Frontal cortex (tissue), 4 donors: ENCODE measurements around the gene NEFH. TPM values are rescaled to one million over a fixed set of nuclear protein-coding genes. Genes with fewer than 3 reads are reported as not detected.

Experiments
- DNase-seq, 2 donors: peaks; one replicate each; pipeline ENCODE4 v3.0.0; 2012; ENCODE audit warnings: low spot score in 2 of 2
- FAIRE-seq: peaks from 2 replicates; lab custom pipeline; 2012; peaks lifted over from hg19 to GRCh38; lab: Jason Lieb, UNC
- total RNA-seq: library from RNA; depleted of rRNA; stranded (reverse); fragments of >200 nt; gene quantifications from one replicate; pipeline ENCODE4 v1.2.3, GENCODE V29; 2014
- donor health status: control.
- donor health status: control.
- donor health status: control.

Gene NEFH
- total RNA-seq, 1 donor from 2014 or later = 0.41 TPM

GRCh38 chr22:29530716-29531115 is 50.7 kb downstream of the NEFH start:
- DNase-seq = no peak

GRCh38 chr22:29531419-29531818 is 51.4 kb downstream of the NEFH start:
- FAIRE-seq (no peak), DNase-seq (no peak)

More at GRCh38 chr22:29530716-29531115, 50.7 kb downstream of the NEFH start:
- FAIRE-seq = no peak

- DNase-seq = no peak
- no peak for FAIRE-seq
Measured at GRCh38 chr22:29536411-29536810, 56.4 kb downstream of the NEFH start.

- FAIRE-seq = no peak
Measured at GRCh38 chr22:29539105-29539504, 59.1 kb downstream of the NEFH start.

More at GRCh38 chr22:29539105-29539504, 59.1 kb downstream of the NEFH start:
- DNase-seq = no peak

Other genes starting within 250 kb of the NEFH start
- gene RHBDD3, start 212.2 kb upstream of the NEFH start, total RNA-seq = 14.7 TPM
- gene EWSR1, start 211.9 kb upstream of the NEFH start, total RNA-seq = 205 TPM
- gene GAS2L1, start 173.6 kb upstream of the NEFH start, total RNA-seq = 2.9 TPM
- gene RASL10A, start 164.5 kb upstream of the NEFH start, total RNA-seq = 2.0 TPM
- 44.8 TPM for gene AP1B1, start 91.6 kb upstream of the NEFH start, total RNA-seq
- under 0.01 TPM for gene RFPL1, start 41.6 kb upstream of the NEFH start, total RNA-seq
- 33.0 TPM for gene THOC5, start 73.5 kb downstream of the NEFH start, total RNA-seq
- gene NIPSNAP1, start 100.9 kb downstream of the NEFH start, total RNA-seq = 84.4 TPM
- 41.2 TPM for gene NF2, start 123.4 kb downstream of the NEFH start, total RNA-seq
- gene CABP7, start 239.8 kb downstream of the NEFH start, total RNA-seq = 1.6 TPM